Vagina (tissue), 2 donors: ENCODE results near the gene GRM4.

Experiments
- CTCF ChIP-seq, 3 experiments: fragments of 450-650 bp in 2 of 3; fragments of 200-600 bp in 1 of 3; sonication (generic) in 1 of 3; IDR thresholded peaks; one replicate each; pipeline ENCODE4 v1.5.1; 2017 to 2019; ENCODE audit warnings: antibody characterized with exemption in 3 of 3, mild to moderate bottlenecking in 2 of 3, moderate library complexity in 2 of 3
- POLR2A ChIP-seq, 2 donors: fragments of 450-650 bp; IDR thresholded peaks; one replicate each; pipeline ENCODE4 v1.6.1; 2017; ENCODE audit warnings: antibody characterized with exemption in 2 of 2, mild to moderate bottlenecking in 2 of 2, moderate library complexity in 2 of 2
- POLR2AphosphoS5 ChIP-seq, 2 donors: sonication (generic); formaldehyde crosslinking; IDR thresholded peaks; one replicate each; pipeline ENCODE4 v1.9.0; 2017; ENCODE audit warnings: antibody characterized with exemption in 2 of 2, mild to moderate bottlenecking in 2 of 2, low read depth in 1 of 2; ENCODE audit not compliant: insufficient read depth in 1 of 2

GRCh38 chr6:34045771-34046170 lies 100.1 kb downstream of the GRM4 start:
- TF ChIP-seq CTCF (IDR thresholded peaks at IDR 0.05) (no peak), POLR2A (IDR thresholded peaks at IDR 0.05) (no peak), POLR2AphosphoS5 (IDR thresholded peaks at IDR 0.05; ENCODE audit: insufficient read depth in 1 of 2, low read depth in 1 of 2) (no peak)
